H9 (cell line): ENCODE data around the gene VGLL3. TPM values are rescaled to one million over a fixed set of nuclear protein-coding genes. Genes with fewer than 3 reads are reported as not detected.

ENCODE experiments used
- DNase-seq: peaks from one replicate; pipeline ENCODE4 v3.0.0-alpha.2; 2017
- H2AFZ ChIP-seq: one replicate; pipeline ENCODE4 v1.6.1; 2013; ENCODE audit warnings: mild to moderate bottlenecking, low read length, control low read depth, moderate library complexity
- H2AK5ac ChIP-seq: 2 replicates; pipeline ENCODE4 v1.6.1; 2013; ENCODE audit warnings: low read length, control low read depth, mixed read lengths; ENCODE audit not compliant: insufficient read length
- H2BK120ac ChIP-seq: one replicate; pipeline ENCODE4 v1.6.1; 2013; ENCODE audit warnings: low read depth, mild to moderate bottlenecking, low read length, control low read depth, inconsistent platforms; ENCODE audit not compliant: poor library complexity, severe bottlenecking
- H2BK12ac ChIP-seq: 2 replicates; pipeline ENCODE4 v1.6.1; 2013; ENCODE audit warnings: low read length, control low read depth, mixed read lengths, low read depth; ENCODE audit not compliant: insufficient read length
- H2BK15ac ChIP-seq: 2 replicates; pipeline ENCODE4 v1.6.1; 2013; ENCODE audit warnings: low read depth, low read length, control low read depth
- H2BK20ac ChIP-seq: one replicate; pipeline ENCODE4 v1.6.1; 2013; ENCODE audit warnings: low read depth, mild to moderate bottlenecking, low read length, control low read depth, inconsistent platforms; ENCODE audit not compliant: poor library complexity, severe bottlenecking
- H2BK5ac ChIP-seq: 2 replicates; pipeline ENCODE4 v1.6.1; 2013; ENCODE audit warnings: low read length, control low read depth, mixed read lengths; ENCODE audit not compliant: insufficient read length
- H3K14ac ChIP-seq: 2 replicates; pipeline ENCODE4 v1.6.1; 2013; ENCODE audit warnings: low read length, control low read depth; ENCODE audit not compliant: insufficient read depth
- H3K18ac ChIP-seq: 2 replicates; pipeline ENCODE4 v1.6.1; 2013; ENCODE audit warnings: low read depth, mild to moderate bottlenecking, mixed read lengths, low read length, control low read depth; ENCODE audit not compliant: insufficient read length
- H3K23ac ChIP-seq: 2 replicates; pipeline ENCODE4 v1.6.1; 2013; ENCODE audit warnings: low read length, control low read depth, mixed read lengths, low read depth; ENCODE audit not compliant: insufficient read length
- H3K23me2 ChIP-seq: 2 replicates; pipeline ENCODE4 v1.6.1; 2013; ENCODE audit warnings: low read depth, mild to moderate bottlenecking, mixed read lengths, low read length, control low read depth; ENCODE audit not compliant: insufficient read length, poor library complexity, severe bottlenecking
- H3K27ac ChIP-seq: 2 replicates; pipeline ENCODE4 v1.5.1; 2013; ENCODE audit warnings: low read length, control low read depth, mixed read lengths, low read depth; ENCODE audit not compliant: insufficient read length
- H3K27me3 ChIP-seq: 2 replicates; pipeline ENCODE4 v1.6.1; 2013; ENCODE audit warnings: low read length, control low read depth, inconsistent platforms; ENCODE audit not compliant: insufficient read depth
- H3K4ac ChIP-seq: 2 replicates; pipeline ENCODE4 v1.6.1; 2013; ENCODE audit warnings: low read depth, mild to moderate bottlenecking, control low read depth, inconsistent platforms, low read length, moderate library complexity
- H3K4me1 ChIP-seq: 2 replicates; pipeline ENCODE4 v1.6.1; 2013; ENCODE audit warnings: low read length, control low read depth, inconsistent platforms; ENCODE audit not compliant: insufficient read depth
- H3K4me2 ChIP-seq: 2 replicates; pipeline ENCODE4 v1.6.1; 2013; ENCODE audit warnings: low read length, control low read depth, mixed read lengths; ENCODE audit not compliant: insufficient read length, insufficient read depth
- H3K56ac ChIP-seq: 2 replicates; pipeline ENCODE4 v1.6.1; 2013; ENCODE audit warnings: low read depth, mild to moderate bottlenecking, mixed read lengths, low read length, control low read depth; ENCODE audit not compliant: insufficient read length
- H3K79me1 ChIP-seq: 2 replicates; pipeline ENCODE4 v1.6.1; 2013; ENCODE audit warnings: low read depth, mild to moderate bottlenecking, moderate library complexity, low read length, control low read depth, inconsistent platforms; ENCODE audit not compliant: insufficient read depth, poor library complexity, severe bottlenecking
- H3K79me2 ChIP-seq: 2 replicates; pipeline ENCODE4 v1.6.1; 2013; ENCODE audit warnings: low read length, control low read depth, inconsistent platforms; ENCODE audit not compliant: insufficient read depth
- H3K9ac ChIP-seq: 2 replicates; pipeline ENCODE4 v1.6.1; 2013; ENCODE audit warnings: low read length, control low read depth, mixed read lengths; ENCODE audit not compliant: insufficient read length; ENCODE audit errors: extremely low read depth
- H3K9me3 ChIP-seq: one replicate; pipeline ENCODE4 v1.6.1; 2013; ENCODE audit warnings: low read depth, low read length, inconsistent platforms; ENCODE audit not compliant: control insufficient read depth
- H3T11ph ChIP-seq: one replicate; pipeline ENCODE4 v1.6.1; 2013; ENCODE audit warnings: mild to moderate bottlenecking, low read length, control low read depth, inconsistent platforms
- H4K20me1 ChIP-seq: one replicate; pipeline ENCODE4 v1.6.1; 2013; ENCODE audit not compliant: control insufficient read depth, insufficient read length, insufficient read depth
- H4K5ac ChIP-seq: 2 replicates; pipeline ENCODE4 v1.6.1; 2013; ENCODE audit warnings: low read depth, mild to moderate bottlenecking, mixed read lengths, low read length, control low read depth; ENCODE audit not compliant: insufficient read length
- H4K8ac ChIP-seq: replicated peaks from 2 replicates; pipeline ENCODE4 v1.6.1; 2013; ENCODE audit warnings: low read length, control low read depth, mixed read lengths, low read depth; ENCODE audit not compliant: insufficient read length
- H4K91ac ChIP-seq: 2 replicates; pipeline ENCODE4 v1.6.1; 2013; ENCODE audit warnings: low read depth, mild to moderate bottlenecking, moderate library complexity, mixed read lengths, low read length, control low read depth; ENCODE audit not compliant: insufficient read length
- H3K27ac Mint-ChIP-seq, 3 experiments: 2 replicates in 2 of 3; 3 replicates in 1 of 3; pipeline ENCODE4 v1.8.0; 2020 to 2021; ENCODE audit warnings: mixed read lengths in 3 of 3, mild to moderate bottlenecking in 1 of 3, moderate library complexity in 1 of 3
- H3K27me3 Mint-ChIP-seq: 2 replicates; pipeline ENCODE4 v1.8.0; 2021; ENCODE audit warnings: low read depth, mild to moderate bottlenecking, moderate library complexity, mixed read lengths
- H3K36me3 Mint-ChIP-seq, 3 experiments: 2 replicates in 2 of 3; 3 replicates in 1 of 3; pipeline ENCODE4 v1.8.0; 2020 to 2021; ENCODE audit warnings: low read depth in 3 of 3, mixed read lengths in 3 of 3; ENCODE audit not compliant: insufficient read depth in 1 of 3
- H3K4me1 Mint-ChIP-seq, 2 experiments: 2 replicates each; pipeline ENCODE4 v1.8.0; 2020; ENCODE audit warnings: mixed read lengths in 2 of 2
- H3K4me3 Mint-ChIP-seq, 2 experiments: 2 replicates in 1 of 2; 3 replicates in 1 of 2; pipeline ENCODE4 v1.8.0; 2020 to 2021; ENCODE audit warnings: mild to moderate bottlenecking in 2 of 2, mixed read lengths in 2 of 2, moderate library complexity in 1 of 2
- H3K9me3 Mint-ChIP-seq, 2 experiments: 2 replicates in 1 of 2; 3 replicates in 1 of 2; pipeline ENCODE4 v1.8.0; 2020; ENCODE audit warnings: mild to moderate bottlenecking in 2 of 2, mixed read lengths in 2 of 2, moderate library complexity in 1 of 2
- CTCF ChIP-seq: fragments of 200-600 bp; sonication (generic); conservative IDR thresholded peaks from 3 replicates; pipeline ENCODE4 v1.8.0; 2021; ENCODE audit warnings: antibody characterized with exemption, mild to moderate bottlenecking
- WGBS: extraction: QIAGEN DNeasy Blood & Tissue Kit; methylation state at CpG from one replicate; pipeline ENCODE4 v1.1.7; 2013; ENCODE audit warnings: missing lambda C conversion rate, low lambda C conversion rate, mixed read lengths; ENCODE audit not compliant: insufficient read length; ENCODE audit errors: extremely low coverage; 5-methylcytosine and 5-hydroxymethylcytosine counted together
- total RNA-seq: library from RNA; stranded (reverse); gene quantifications from 2 replicates; pipeline ENCODE4 v1.2.1, GENCODE V29; 2021

VGLL3 gene
- total RNA-seq, 1 experiment from 2014 or later, result 19.7 TPM

GRCh38 chr3:86986671-86987420 lies 4.1 kb downstream of the VGLL3 start:
- Histone ChIP-seq H3K23me2 (peaks cover 7% of the 10 kb centered on the region), H3K4ac (no peak overlapping the region), H2BK15ac (no peak overlapping the region), H2BK120ac (no peak overlapping the region), H3T11ph (no peak overlapping the region), H3K27ac (no peak overlapping the region), H3K27me3 (no peaks in the 10 kb centered on the region; the same call in 1 of the 2 replicates), H4K5ac (no peak overlapping the region), H4K91ac (no peak overlapping the region), H3K56ac (no peak overlapping the region), H3K9me3 (no peaks in the 10 kb centered on the region), H2BK5ac (no peak overlapping the region), H3K79me1 (no peaks in the 10 kb centered on the region), H3K14ac (no peak overlapping the region), H4K8ac (no peak overlapping the region), H3K79me2 (no peaks in the 10 kb centered on the region; the same call in 1 of the 2 replicates), H2BK12ac (no peak overlapping the region), H3K23ac (no peak overlapping the region), H3K4me1 (no peaks in the 10 kb centered on the region), H3K9ac (no peak overlapping the region), H4K20me1 (no peaks in the 10 kb centered on the region), H2BK20ac (no peak overlapping the region), H3K4me2 (no peak overlapping the region), H2AK5ac (no peak overlapping the region), H3K18ac (no peak overlapping the region), H2AFZ (no peak overlapping the region)
- no peak overlapping the region for H3K4me3 Mint-ChIP-seq
- H3K27me3 Mint-ChIP-seq, result peaks cover 17% of the 10 kb centered on the region
- WGBS, result no CpG with 5 or more reads among the region's 6 CpGs
- H3K9me3 Mint-ChIP-seq, result no peaks in the 10 kb centered on the region
- no peak for DNase-seq
- no peaks in the 10 kb centered on the region for H3K36me3 Mint-ChIP-seq
- no peak overlapping the region for H3K27ac Mint-ChIP-seq
- H3K4me1 Mint-ChIP-seq, result peaks cover 14 to 15% of the 10 kb centered on the region in 2 experiments
- TF ChIP-seq CTCF, result no peak
